Measurements from ENCODE around the gene ELFN1. TPM values are rescaled to one million over a fixed set of nuclear protein-coding genes. Genes with fewer than 3 reads are reported as not detected.

ELFN1 gene
- total and polyA plus RNA-seq, 10 of the 15 experiments (the other 5 are each of a cell fraction or from before 2014, with no cell fraction given), result 0.04 TPM; not detected in 9

- RAD21 ChIA-PET (ENCODE audit: unreplicated experiment), result no interaction called here
Measured at GRCh38 chr7:1708596-1709251, 38.6 kb downstream of the ELFN1 start.

More at GRCh38 chr7:1708596-1709251, 38.6 kb downstream of the ELFN1 start:
- Histone ChIP-seq H3K4me3 (no peak overlapping the region), H3K4me2 (ENCODE audit: control insufficient read depth, insufficient read depth) (no peak overlapping the region), H3K36me3 (ENCODE audit: control insufficient read depth in 2 of 2, insufficient read depth in 2 of 2, low read length in 1 of 2) (no peaks in the 10 kb centered on the region), H3K79me2 (ENCODE audit: control insufficient read depth, insufficient read depth, low read length) (no peaks in the 10 kb centered on the region), H3K9me3 (replicated peaks; ENCODE audit: control insufficient read depth, insufficient read depth, low read length) (peaks cover 3% of the 10 kb centered on the region; the same call in 2 of the 3 replicates), H3K9ac (ENCODE audit: control insufficient read depth, insufficient read depth, low read length) (no peak overlapping the region), H3K27ac (ENCODE audit: control insufficient read depth, insufficient read depth) (no peak overlapping the region), H3K4me1 (ENCODE audit: control insufficient read depth, insufficient read depth, low read length) (no peaks in the 10 kb centered on the region), H4K20me1 (ENCODE audit: control insufficient read depth, insufficient read depth) (no peaks in the 10 kb centered on the region), H3K27me3 (replicated peaks in 1 of 2; ENCODE audit: control insufficient read depth in 2 of 2, insufficient read depth in 2 of 2, low read length in 1 of 2) (no peaks in the 10 kb centered on the region), H2AFZ (ENCODE audit: control insufficient read depth, low read depth, low read length) (no peak overlapping the region)
- no peak for FAIRE-seq
- ATAC-seq, result no peak
- DNase-seq (ENCODE audit: low read depth, low spot score), result no peak
- intact Hi-C loops (cut with micrococcal nuclease; ENCODE audit: unreplicated experiment) (no loop called here), in situ Hi-C loops (cut with MboI) (no loop called here)
- CTCF ChIA-PET, result no interaction called here
- POLR2A ChIA-PET, result no interaction called here
- no peak for TF ChIP-seq ZNF207 (IDR thresholded peaks at IDR 0.05; ENCODE audit: borderline replicate concordance)
- TF ChIP-seq NRF1 (conservative IDR thresholded peaks at IDR 0.05; ENCODE audit: low read depth, low read length), result no peak
- TF ChIP-seq ASH2L (IDR thresholded peaks at IDR 0.05; ENCODE audit: borderline replicate concordance, low read depth), result no peak
- TF ChIP-seq SRF (IDR thresholded peaks at IDR 0.05; ENCODE audit: low read depth in 2 of 2, low read length in 2 of 2), result no peak
- TF ChIP-seq KDM1A (IDR thresholded peaks at IDR 0.05; ENCODE audit: borderline replicate concordance), result no peak
- TF ChIP-seq HSF1 (IDR thresholded peaks at IDR 0.05; ENCODE audit: low read depth, low read length), result no peak
- no peak for TF ChIP-seq CHD4 (IDR thresholded peaks at IDR 0.05)
- no peak for TF ChIP-seq NKRF (conservative IDR thresholded peaks at IDR 0.05)
- no peak for TF ChIP-seq EZH2 (IDR thresholded peaks at IDR 0.05; ENCODE audit: borderline replicate concordance, control insufficient read depth, low read depth, low read length)
- TF ChIP-seq HDAC6 (IDR thresholded peaks at IDR 0.05; ENCODE audit: unreplicated experiment), result no peak
- BruUV-seq (replicated peaks), result no TSS peak
- SMC1A ChIA-PET (ENCODE audit: uncharacterized antibody, unreplicated experiment), result no interaction called here
- WGBS (ENCODE audit: insufficient coverage, insufficient replicate concordance, low lambda C conversion rate, missing lambda C conversion rate), result 67% methylated on average over 17 of the region's 17 CpGs

Data from GM12878 (cell line).